SJCRH30 (cell line): ENCODE measurements around the gene TMEM43. TPM values are rescaled to one million over a fixed set of nuclear protein-coding genes. Genes with fewer than 3 reads are reported as not detected.

Experiments
- DNase-seq, 2 experiments: peaks; one replicate each; pipeline ENCODE4 v3.0.0-alpha.2; 2015 to 2020
- H3K27ac ChIP-seq: fragments of 250-450 bp; sonication (Bioruptor Pico); 2 replicates; pipeline ENCODE4 v1.5.1; 2020; ENCODE audit warnings: mild to moderate bottlenecking, moderate library complexity
- H3K27me3 ChIP-seq: fragments of 250-450 bp; sonication (Bioruptor Pico); 2 replicates; pipeline ENCODE4 v1.5.1; 2020; ENCODE audit warnings: mild to moderate bottlenecking, moderate library complexity
- H3K36me3 ChIP-seq: fragments of 250-450 bp; sonication (Bioruptor Pico); 2 replicates; pipeline ENCODE4 v1.5.1; 2020; ENCODE audit warnings: mild to moderate bottlenecking, moderate library complexity
- H3K4me1 ChIP-seq: fragments of 250-450 bp; sonication (Bioruptor Pico); 2 replicates; pipeline ENCODE4 v1.5.1; 2020; ENCODE audit warnings: mild to moderate bottlenecking, moderate library complexity
- H3K4me3 ChIP-seq: fragments of 250-450 bp; sonication (Bioruptor Pico); 2 replicates; pipeline ENCODE4 v1.5.1; 2020; ENCODE audit warnings: mild to moderate bottlenecking, moderate library complexity
- H3K9me3 ChIP-seq: fragments of 250-450 bp; sonication (Bioruptor Pico); replicated peaks from 2 replicates; pipeline ENCODE4 v1.5.1; 2020; ENCODE audit warnings: mild to moderate bottlenecking, moderate library complexity
- total RNA-seq: library from RNA; depleted of rRNA; stranded (reverse); fragments of >200 nt; shearing (Covaris generic); gene quantifications from 2 replicates; pipeline ENCODE4 v1.2.3, GENCODE V29; 2014

Gene TMEM43
- total RNA-seq, 1 experiment from 2014 or later, result 68.7 TPM

DNA sequence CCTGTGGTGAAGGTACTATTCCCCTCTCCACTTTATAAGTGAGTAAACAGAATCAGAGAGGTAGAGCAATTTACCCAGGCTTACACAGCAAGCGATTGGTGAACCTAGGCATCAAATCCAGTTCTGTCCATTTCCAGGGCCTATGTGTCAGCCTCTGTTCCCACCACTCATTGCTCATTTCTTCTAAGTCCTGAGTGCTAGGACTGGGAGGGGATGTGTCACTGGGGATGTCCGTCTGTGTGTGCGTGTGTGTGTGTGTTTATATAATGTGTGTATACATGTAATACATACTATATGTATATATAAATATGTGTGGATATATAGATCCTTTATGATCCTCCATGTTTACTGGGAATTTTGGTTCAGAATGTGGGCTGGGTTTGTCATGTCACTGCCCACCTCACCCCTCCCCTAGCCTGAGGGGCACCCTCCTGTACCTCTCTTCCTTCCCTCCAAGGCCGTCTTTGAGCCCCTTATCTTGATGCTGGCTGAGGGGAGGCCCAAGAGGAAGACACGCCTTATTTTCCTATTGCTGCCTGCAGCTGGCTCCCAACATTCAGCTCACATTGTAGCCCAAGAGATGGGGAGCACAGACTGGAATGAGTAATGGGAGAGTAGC, 2.1 kb downstream of the TMEM43 start:
- H3K4me3 ChIP-seq, result no peak overlapping the region
- H3K27me3 ChIP-seq, result no peaks in the 10 kb centered on the region
- H3K4me1 ChIP-seq, result peaks cover 6% of the 10 kb centered on the region; the same call in 1 of the 2 replicates
- DNase-seq, result no peak
- no peaks in the 10 kb centered on the region for H3K9me3 ChIP-seq
- peaks cover 32% of the 10 kb centered on the region for H3K36me3 ChIP-seq
- H3K27ac ChIP-seq, result no peak overlapping the region

DNA sequence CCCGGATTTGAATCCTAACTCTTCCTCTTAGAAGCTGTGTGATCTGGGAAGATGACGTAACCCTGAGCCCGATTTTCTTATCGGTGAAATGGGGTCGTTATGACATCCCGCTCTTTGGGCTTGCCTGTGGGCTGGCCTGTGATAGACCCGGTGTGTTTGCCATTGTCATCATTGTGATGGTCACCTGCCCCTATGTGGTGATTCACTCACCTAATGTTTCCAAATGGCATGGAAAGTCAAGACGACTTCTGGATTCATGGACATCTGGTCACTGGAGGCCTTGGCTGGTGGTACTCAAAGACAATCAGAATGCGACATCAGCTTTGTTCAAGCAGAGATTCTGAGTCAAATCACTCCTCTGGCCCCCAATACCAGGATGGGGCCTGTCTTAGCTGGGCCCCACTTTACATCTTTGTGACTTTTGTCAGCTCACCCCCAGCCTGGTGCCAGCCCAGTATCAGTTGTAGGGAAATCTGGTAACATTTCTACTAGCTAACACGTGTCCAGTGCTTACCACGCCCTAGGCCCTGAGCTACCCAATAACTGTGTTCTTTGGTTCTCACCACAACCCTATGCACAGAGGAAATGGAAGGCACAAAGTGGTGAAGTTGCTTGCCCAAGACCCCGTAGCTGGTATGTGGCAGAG, 2.8 kb downstream of the TMEM43 start:
- no peak overlapping the region for H3K4me3 ChIP-seq
- no peak overlapping the region for H3K27ac ChIP-seq
- peaks cover 33% of the 10 kb centered on the region for H3K36me3 ChIP-seq
- H3K27me3 ChIP-seq, result no peaks in the 10 kb centered on the region
- H3K9me3 ChIP-seq, result no peaks in the 10 kb centered on the region
- H3K4me1 ChIP-seq, result peaks cover 6% of the 10 kb centered on the region; the same call in 1 of the 2 replicates
- no peak for DNase-seq

DNA sequence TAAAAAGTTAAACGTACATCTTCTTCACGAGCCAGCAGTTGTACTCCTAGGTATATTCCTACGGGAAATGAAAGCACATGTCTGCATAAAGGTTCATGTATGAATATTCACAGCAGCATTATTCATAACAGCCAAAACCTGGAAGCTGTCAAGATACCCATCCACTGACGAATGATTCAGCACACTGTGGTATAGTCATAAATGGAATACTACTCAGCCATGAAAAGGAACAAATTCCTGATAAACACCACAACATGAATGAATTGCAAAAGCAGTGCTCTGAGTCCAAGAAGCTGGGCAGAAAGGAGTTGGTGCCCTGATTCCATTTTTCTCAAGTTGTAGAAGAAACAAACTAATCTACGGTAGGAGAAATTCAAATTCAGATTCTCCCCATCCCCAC, 3.9 kb downstream of the TMEM43 start:
- Histone ChIP-seq H3K4me1 (peaks cover 3% of the 10 kb centered on the region; the same call in 1 of the 2 replicates), H3K4me3 (no peak overlapping the region), H3K9me3 (no peaks in the 10 kb centered on the region), H3K27ac (no peak overlapping the region), H3K27me3 (no peaks in the 10 kb centered on the region), H3K36me3 (peaks cover 42% of the 10 kb centered on the region)
- DNase-seq, result no peak

DNA sequence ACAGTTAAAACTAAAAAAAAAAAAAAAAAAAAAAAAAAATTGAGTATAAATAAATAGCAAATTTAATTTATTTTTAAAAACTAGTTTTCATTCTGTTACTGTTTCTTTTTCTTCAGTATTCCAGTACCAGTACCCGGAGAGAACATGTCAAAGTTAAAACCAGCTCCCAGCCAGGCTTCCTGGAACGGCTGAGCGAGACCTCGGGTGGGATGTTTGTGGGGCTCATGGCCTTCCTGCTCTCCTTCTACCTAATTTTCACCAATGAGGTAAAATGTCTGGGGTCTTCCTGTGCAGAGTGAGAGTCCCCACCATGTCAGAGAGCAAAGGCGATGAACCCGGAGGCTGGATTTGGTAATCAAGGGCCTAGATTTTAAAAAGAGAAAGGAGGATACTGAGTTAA, 4.4 kb downstream of the TMEM43 start:
- H3K9me3 ChIP-seq, result no peaks in the 10 kb centered on the region
- peaks cover 48% of the 10 kb centered on the region for H3K36me3 ChIP-seq
- H3K27ac ChIP-seq, result no peak overlapping the region
- no peaks in the 10 kb centered on the region for H3K27me3 ChIP-seq
- H3K4me1 ChIP-seq, result peaks cover 3% of the 10 kb centered on the region; the same call in 1 of the 2 replicates
- H3K4me3 ChIP-seq, result no peak overlapping the region
- DNase-seq, result no peak

DNA sequence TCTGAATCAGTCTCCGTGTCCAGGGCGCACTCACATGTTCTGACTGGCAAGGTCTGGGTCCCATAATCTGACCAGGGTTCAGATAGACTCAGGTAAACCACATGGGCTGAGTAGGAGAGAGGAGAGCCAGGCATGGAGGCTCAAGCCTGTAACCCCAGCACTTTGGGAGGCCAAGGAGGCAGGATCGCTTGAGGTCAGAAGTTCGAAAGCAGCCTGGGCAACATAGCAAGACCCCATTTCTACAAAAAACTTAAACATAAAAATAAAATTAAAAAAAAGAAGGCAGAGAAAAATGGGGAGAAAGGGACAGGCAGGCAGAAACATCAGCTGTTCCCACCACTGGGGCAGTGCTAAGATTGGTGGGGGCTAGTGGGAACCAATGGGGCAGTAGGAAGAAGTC, 5.4 kb downstream of the TMEM43 start:
- H3K36me3 ChIP-seq, result peaks cover 51% of the 10 kb centered on the region
- no peak for DNase-seq
- no peak overlapping the region for H3K27ac ChIP-seq
- H3K4me1 ChIP-seq, result peaks cover 3% of the 10 kb centered on the region; the same call in 1 of the 2 replicates
- no peak overlapping the region for H3K4me3 ChIP-seq
- H3K9me3 ChIP-seq, result no peaks in the 10 kb centered on the region
- H3K27me3 ChIP-seq, result no peaks in the 10 kb centered on the region

DNA sequence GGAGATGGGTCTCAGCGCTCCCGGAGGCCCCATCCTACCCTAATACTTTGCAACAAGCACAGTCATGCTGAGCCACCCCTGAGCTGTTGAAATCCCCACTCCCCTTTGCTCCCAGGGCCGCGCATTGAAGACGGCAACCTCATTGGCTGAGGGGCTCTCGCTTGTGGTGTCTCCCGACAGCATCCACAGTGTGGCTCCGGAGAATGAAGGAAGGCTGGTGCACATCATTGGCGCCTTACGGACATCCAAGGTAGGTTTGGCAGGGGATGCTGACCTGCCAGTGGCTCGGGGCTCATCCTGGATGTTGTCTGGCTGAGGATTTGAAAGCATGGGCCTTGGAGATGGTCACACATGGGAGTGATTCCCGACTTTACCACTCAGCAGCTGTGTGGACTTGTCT, 5.9 kb downstream of the TMEM43 start:
- no peak for DNase-seq
- Histone ChIP-seq H3K27ac (no peak overlapping the region), H3K4me1 (peaks cover 3% of the 10 kb centered on the region; the same call in 1 of the 2 replicates), H3K9me3 (no peaks in the 10 kb centered on the region), H3K36me3 (peaks cover 51% of the 10 kb centered on the region), H3K27me3 (no peaks in the 10 kb centered on the region), H3K4me3 (no peak overlapping the region)

DNA sequence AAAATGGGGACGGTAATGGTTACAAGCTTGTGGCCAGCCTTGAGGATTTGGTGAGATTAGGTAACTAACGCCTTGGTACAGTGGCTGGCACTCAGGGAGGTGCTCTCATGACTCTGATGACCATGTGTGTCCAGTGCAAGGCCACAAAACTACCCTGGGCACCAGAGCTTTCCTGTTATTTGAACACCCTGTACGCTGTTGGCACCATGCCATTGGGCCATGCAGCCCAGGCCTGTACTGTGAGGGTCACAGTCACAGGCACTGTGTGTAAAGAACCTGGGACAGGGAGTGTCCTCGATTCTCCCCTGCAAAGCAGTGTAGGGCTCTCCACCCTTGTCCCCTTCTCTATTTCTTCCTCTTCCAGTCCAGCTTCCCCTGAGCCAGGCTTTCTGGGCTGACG, 6.3 kb downstream of the TMEM43 start:
- DNase-seq, result no peak
- Histone ChIP-seq H3K27ac (no peak overlapping the region), H3K4me3 (no peak overlapping the region), H3K4me1 (peaks cover 1% of the 10 kb centered on the region; the same call in 1 of the 2 replicates), H3K36me3 (peaks cover 55% of the 10 kb centered on the region), H3K27me3 (no peaks in the 10 kb centered on the region), H3K9me3 (no peaks in the 10 kb centered on the region)

DNA sequence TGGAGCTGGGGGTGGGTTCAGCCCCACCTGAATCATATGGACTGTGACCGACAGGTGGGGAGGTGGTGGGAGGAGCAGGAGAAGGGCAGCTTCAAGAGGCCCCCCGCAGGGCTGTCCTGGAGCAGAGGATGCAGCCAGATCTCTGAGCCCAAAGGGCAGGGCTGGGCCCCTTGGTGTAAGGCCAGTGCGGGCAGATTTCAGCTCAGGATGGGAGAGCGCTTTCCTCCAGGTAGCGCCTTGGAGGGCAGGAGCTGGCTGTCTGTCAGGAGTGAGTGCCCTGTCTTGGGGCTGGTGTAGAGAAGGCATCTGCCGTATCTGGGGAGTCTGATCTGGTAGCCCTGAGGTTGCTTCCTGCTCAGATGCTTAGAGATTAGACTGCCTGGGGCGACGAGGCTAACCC, 7.3 kb downstream of the TMEM43 start:
- no peaks in the 10 kb centered on the region for H3K4me1 ChIP-seq
- no peak for DNase-seq
- H3K36me3 ChIP-seq, result peaks cover 59% of the 10 kb centered on the region
- no peak overlapping the region for H3K4me3 ChIP-seq
- H3K9me3 ChIP-seq, result no peaks in the 10 kb centered on the region
- no peaks in the 10 kb centered on the region for H3K27me3 ChIP-seq
- H3K27ac ChIP-seq, result no peak overlapping the region

DNA sequence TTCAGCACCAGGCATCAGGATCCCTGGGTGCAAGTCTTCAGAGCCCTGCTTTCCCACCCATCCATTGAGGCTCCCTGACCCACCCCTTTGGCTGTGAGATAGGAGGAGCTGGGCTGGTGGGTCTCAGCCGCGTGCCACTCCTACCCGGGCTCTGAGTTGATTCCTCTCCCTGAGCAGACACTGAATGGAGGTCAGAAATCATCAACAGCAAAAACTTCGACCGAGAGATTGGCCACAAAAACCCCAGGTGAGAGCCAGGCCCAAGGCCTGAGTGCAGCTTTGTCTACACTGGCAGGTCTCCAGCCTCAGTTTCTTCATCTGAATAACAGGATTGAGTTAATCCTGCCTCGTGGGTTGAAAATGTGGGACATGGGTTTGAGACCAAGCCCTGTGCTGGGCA, 7.8 kb downstream of the TMEM43 start:
- H3K36me3 ChIP-seq, result peaks cover 60% of the 10 kb centered on the region
- H3K4me3 ChIP-seq, result no peak overlapping the region
- no peak overlapping the region for H3K27ac ChIP-seq
- no peaks in the 10 kb centered on the region for H3K27me3 ChIP-seq
- H3K4me1 ChIP-seq, result no peaks in the 10 kb centered on the region
- no peak for DNase-seq
- no peaks in the 10 kb centered on the region for H3K9me3 ChIP-seq

DNA sequence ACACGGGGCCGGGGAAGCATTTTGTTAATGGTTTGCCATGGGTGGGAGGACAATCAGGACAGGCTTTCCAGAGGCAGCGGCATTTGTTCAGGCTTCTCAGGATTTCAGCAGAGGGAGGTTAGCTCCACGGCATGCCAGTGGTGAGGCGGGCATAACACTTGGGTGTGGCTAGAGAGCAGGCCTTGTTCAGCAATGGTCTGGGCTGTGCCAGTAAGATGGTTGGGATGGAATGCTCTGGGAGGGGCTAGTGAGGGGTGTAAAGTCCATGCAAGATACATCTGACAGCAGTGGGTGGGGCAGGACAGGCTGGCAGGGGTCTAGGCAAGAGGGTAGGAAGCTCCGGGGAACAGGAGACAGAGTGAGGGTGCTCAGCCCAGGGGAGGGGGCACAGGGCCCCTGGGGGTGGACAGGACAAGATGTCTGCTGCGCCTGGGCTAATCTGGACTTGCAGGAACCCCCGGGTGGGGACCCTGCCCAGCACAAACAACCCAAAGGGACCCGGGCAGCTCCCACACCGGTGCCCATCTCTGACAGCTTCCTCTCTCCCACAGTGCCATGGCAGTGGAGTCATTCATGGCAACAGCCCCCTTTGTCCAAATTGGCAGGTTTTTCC, 8.4 kb downstream of the TMEM43 start:
- Histone ChIP-seq H3K36me3 (peaks cover 62% of the 10 kb centered on the region), H3K9me3 (no peaks in the 10 kb centered on the region)
- DNase-seq, result no peak

DNA sequence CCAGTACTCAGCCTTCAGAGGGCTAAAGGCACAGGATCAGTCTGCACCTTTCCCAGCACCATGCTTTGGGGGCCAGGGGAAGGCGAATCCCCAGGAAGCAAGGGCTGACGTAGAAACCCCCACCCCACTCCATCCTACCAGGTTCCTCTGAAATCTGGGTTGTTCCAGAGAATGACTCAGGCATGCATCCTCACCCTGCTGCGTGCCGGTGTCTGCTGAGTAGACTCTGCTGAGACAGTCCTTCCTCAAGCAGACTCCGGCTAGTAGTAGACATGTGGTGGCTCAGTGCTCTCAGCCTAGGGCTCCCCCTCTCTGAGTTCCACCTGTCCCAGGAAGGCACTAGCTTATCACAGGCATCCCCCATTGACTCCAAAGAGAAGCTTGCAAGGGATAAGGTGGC, 9.0 kb downstream of the TMEM43 start:
- Histone ChIP-seq H3K4me1 (no peaks in the 10 kb centered on the region), H3K4me3 (no peak overlapping the region), H3K9me3 (no peaks in the 10 kb centered on the region), H3K27ac (no peak overlapping the region), H3K27me3 (no peaks in the 10 kb centered on the region), H3K36me3 (peaks cover 56% of the 10 kb centered on the region)
- no peak for DNase-seq

More for the DNA sequence above, 8.4 kb downstream of the TMEM43 start:
- H3K4me3 ChIP-seq, result no peak overlapping the region
- no peaks in the 10 kb centered on the region for H3K4me1 ChIP-seq
- H3K27me3 ChIP-seq, result no peaks in the 10 kb centered on the region
- H3K27ac ChIP-seq, result no peak overlapping the region

DNA sequence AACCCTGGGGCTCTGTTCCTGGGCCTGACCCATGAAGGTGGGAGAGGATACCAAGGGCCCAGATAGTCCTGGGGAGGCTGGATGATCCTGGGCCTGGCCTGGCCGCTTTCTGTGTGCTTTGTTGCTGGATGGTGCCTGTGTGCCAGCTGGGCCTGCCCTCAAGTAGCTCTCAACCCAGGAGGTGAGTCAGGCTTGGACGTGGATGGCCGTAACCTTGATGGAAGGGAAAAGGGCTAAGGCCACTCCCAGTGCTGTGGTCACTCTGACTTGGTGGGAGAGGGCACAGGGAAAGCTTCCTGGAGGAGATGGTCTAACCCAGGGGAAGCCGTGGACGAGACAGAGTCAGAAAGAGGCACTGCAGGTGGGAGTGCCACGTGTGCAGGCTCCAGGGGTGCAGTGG, 9.4 kb downstream of the TMEM43 start:
- no peak for DNase-seq
- Histone ChIP-seq H3K9me3 (no peaks in the 10 kb centered on the region), H3K27me3 (no peaks in the 10 kb centered on the region), H3K4me1 (no peaks in the 10 kb centered on the region), H3K4me3 (no peak overlapping the region), H3K27ac (no peak overlapping the region), H3K36me3 (peaks cover 57% of the 10 kb centered on the region)

DNA sequence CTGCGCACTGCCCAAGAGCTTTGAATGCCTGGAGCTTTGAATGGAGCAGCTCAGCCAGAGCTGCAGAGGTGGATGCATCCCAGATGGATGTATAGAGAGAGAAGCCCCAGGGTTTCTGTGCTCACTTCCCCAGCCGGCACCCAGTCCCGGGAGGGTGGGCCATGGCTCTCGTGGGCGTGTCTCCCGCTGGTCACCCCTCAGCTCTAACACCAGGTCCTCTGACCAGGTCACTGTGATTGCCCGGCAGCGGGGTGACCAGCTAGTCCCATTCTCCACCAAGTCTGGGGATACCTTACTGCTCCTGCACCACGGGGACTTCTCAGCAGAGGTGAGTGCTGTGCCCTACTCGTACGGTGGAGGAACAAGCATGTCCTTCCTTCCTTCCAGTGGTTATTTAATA, 10.7 kb downstream of the TMEM43 start:
- H3K27me3 ChIP-seq, result no peaks in the 10 kb centered on the region
- DNase-seq, result no peak
- no peaks in the 10 kb centered on the region for H3K9me3 ChIP-seq
- no peak overlapping the region for H3K4me3 ChIP-seq
- H3K4me1 ChIP-seq, result no peaks in the 10 kb centered on the region
- H3K27ac ChIP-seq, result no peak overlapping the region
- peaks cover 47% of the 10 kb centered on the region for H3K36me3 ChIP-seq

DNA sequence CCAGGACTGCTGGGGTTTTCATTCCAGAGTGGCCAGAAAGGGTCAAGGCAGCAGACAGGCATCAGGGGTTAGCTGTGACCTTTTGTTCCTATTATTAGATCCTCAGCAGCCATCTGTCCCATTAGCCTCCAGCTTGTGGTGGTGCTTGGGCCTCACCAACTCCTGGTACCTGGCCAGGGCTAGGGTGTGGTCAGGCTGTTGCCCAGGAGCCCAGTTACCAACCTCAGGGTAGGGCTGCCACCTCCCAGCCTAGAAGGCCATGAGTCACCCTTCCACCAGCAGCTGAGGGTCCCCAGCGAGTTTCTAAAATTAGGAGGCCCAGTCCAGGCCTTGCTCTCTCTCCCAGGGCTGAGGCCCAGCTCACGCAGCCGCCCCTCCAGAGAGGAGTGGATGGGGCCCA, 12.2 kb downstream of the TMEM43 start:
- no peak overlapping the region for H3K4me3 ChIP-seq
- H3K36me3 ChIP-seq, result peaks cover 36% of the 10 kb centered on the region
- no peak overlapping the region for H3K27ac ChIP-seq
- H3K4me1 ChIP-seq, result no peaks in the 10 kb centered on the region
- no peaks in the 10 kb centered on the region for H3K27me3 ChIP-seq
- no peak for DNase-seq
- no peaks in the 10 kb centered on the region for H3K9me3 ChIP-seq

DNA sequence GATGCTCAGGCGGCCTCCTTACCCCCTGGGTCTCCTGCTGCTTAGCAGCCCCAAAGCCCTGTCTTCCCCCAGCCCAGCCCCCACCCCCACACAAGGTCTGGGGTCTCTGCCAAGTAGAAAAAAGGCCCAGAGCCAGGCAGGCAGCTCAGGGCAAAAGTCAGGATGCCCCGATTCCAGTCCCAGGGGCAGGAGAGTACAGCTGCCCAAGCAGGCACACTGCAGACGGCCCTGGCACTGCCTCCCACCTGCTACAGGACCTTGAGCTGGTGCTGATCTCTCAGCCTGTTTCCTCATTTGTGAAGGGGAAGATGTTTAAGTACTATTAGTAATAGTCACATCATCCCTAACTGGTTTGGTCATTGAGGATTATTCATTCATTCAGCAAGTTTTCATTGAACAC, 12.6 kb downstream of the TMEM43 start:
- no peak for DNase-seq
- Histone ChIP-seq H3K27ac (no peak overlapping the region), H3K4me1 (no peaks in the 10 kb centered on the region), H3K9me3 (no peaks in the 10 kb centered on the region), H3K27me3 (no peaks in the 10 kb centered on the region), H3K4me3 (no peak overlapping the region), H3K36me3 (peaks cover 35% of the 10 kb centered on the region)
